Sigmoid colon (tissue), 4 donors: ENCODE results near the gene ZFYVE28.

ENCODE experiments used
- POLR2A ChIP-seq, 2 donors: fragments of 450-650 bp; IDR thresholded peaks; one replicate each; pipeline ENCODE4 v1.6.1; 2016; ENCODE audit warnings: antibody characterized with exemption in 2 of 2, mild to moderate bottlenecking in 2 of 2, moderate library complexity in 2 of 2
- POLR2AphosphoS5 ChIP-seq, 4 donors: sonication (generic); formaldehyde crosslinking; IDR thresholded peaks; one replicate each; pipeline ENCODE4 v1.6.1; 2017; ENCODE audit warnings: antibody characterized with exemption in 4 of 4
- TF ChIP-seq, protein P1 (sequence below), 4 experiments: fragments of 450-650 bp in 3 of 4; fragments of 200-600 bp in 1 of 4; IDR thresholded peaks; one replicate each; pipeline ENCODE4 v1.5.1; 2016 to 2019; ENCODE audit warnings: antibody characterized with exemption in 4 of 4, mild to moderate bottlenecking in 3 of 4, moderate library complexity in 2 of 4

GRCh38 chr4:2330091-2331042 is 88.1 kb downstream of the ZFYVE28 start:
- no peak for TF ChIP-seq POLR2A (IDR thresholded peaks at IDR 0.05)
- TF ChIP-seq, protein P1, sequence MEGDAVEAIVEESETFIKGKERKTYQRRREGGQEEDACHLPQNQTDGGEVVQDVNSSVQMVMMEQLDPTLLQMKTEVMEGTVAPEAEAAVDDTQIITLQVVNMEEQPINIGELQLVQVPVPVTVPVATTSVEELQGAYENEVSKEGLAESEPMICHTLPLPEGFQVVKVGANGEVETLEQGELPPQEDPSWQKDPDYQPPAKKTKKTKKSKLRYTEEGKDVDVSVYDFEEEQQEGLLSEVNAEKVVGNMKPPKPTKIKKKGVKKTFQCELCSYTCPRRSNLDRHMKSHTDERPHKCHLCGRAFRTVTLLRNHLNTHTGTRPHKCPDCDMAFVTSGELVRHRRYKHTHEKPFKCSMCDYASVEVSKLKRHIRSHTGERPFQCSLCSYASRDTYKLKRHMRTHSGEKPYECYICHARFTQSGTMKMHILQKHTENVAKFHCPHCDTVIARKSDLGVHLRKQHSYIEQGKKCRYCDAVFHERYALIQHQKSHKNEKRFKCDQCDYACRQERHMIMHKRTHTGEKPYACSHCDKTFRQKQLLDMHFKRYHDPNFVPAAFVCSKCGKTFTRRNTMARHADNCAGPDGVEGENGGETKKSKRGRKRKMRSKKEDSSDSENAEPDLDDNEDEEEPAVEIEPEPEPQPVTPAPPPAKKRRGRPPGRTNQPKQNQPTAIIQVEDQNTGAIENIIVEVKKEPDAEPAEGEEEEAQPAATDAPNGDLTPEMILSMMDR (IDR thresholded peaks at IDR 0.05): no peak
- TF ChIP-seq POLR2AphosphoS5 (IDR thresholded peaks at IDR 0.05): no peak
